SIG-M5 (cell line): ENCODE measurements around the gene SYNGR1.
A peak's percentile ranks its signal among the peaks of the same experiment; 100 is the strongest.

Experiments used
- DNase-seq: peaks from one replicate; lab custom pipeline; 2025; lab: John Stamatoyannopoulos, UW

Gene SYNGR1, protein sequence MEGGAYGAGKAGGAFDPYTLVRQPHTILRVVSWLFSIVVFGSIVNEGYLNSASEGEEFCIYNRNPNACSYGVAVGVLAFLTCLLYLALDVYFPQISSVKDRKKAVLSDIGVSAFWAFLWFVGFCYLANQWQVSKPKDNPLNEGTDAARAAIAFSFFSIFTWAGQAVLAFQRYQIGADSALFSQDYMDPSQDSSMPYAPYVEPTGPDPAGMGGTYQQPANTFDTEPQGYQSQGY

DNA sequence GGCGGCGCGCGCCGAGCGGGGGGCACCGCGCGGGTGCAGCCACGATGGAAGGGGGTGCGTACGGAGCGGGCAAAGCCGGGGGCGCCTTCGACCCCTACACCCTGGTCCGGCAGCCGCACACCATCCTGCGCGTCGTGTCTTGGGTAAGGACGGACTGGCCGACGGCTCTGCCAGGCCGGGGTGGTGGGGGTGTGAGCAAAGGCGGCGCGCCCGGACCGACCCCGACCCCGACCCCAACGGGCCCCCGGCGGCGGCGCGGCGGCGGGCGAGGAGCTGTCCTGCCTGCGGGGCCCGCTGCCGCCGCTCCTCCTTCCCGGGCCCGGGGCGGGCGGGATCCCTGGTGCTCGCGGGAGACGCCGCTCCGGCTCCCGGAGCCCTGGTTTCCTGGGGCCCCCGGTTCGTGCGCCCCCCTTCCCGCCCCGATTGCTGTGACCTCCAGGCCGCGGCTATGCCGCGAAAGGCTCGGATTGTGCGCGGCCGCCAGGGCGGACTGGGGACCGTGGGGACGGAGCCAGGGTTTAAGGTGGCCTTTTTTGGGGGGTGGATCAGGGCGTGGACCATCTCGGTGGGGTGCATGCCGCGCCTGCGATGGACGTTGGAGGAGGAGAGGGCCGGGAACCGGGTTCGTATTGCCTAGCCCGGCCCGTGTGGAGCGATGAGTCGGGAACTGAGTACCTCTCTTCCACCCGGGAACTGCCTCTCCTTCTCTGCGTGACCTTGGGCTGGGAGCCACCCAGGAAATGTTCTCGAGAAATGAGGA, at the start of gene SYNGR1:
Gene SYNGR1, plus strand, starts transcription at position 25 of the 760 bp plus-strand sequence. Its CDS starts 20 bp downstream, at position 45.
- no peak for DNase-seq

DNA sequence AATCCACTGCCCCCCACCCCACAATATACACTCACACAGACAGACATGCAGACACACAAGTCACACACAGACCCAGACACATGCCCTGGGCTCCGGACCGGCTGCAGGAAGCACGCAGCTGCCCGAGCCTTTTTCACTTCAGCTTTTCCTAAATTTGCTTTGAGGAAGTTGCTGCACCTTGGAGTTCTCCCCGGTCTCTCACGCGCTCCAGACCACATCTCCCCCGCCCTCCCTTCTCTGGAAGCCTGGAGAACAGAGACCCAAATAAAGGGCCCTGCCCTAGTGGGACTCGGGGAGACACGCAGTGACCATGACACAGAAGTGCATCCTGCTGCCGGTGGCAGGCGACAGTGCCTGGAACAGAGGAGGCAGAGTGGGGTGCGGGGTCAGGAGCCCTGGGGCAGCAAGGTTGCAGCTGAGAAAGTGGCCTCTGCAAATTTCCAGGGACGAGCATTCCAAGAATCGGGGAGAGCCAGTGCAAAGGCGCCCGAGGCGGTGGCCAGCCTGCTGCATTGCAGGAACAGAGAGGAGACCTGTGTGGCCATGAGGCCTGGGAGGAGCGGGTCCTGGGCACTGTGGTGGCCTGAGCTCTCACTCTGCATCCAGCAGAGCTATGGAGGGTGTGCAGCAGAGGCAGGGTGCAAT, 49.5 kb upstream of the SYNGR1 start:
- DNase-seq, result no peak

DNA sequence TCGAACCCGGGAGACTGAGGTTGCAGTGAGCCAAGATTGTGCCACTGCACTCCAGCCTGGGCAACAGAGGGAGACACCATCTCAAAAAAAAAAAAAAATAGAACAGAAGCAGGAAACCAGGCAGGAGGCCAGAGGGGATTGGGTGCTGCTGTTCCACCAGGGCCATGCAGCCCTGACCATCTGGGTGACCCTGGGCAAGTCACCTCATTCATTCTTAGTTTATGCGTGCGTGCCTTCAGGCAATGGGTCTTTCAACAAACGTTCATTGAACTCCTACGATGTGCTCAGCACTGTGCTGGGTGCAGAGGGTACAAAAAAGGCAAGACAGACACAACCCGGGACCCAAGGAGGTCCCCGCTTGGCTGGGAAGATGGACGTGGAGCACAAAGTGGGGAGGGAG, 48.7 kb upstream of the SYNGR1 start:
- no peak for DNase-seq

DNA sequence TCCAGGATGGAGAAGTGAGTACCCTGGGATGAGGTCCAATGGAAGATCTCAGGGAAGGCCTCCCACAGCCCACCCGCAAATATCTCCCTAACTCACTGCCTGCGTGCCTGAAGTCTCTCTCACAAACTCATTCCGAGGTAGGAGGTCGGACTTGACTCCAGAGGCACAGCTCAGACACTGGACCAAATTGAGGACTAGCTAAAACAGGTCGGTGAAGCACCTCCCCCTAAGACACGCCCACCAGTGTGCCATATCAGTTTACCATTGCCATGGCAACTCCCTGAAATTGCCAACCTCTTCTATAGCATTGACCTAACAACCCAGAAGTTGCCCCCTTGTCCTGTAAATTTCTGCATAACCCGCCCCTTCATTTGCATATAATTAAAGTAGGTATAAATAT, 47.9 kb upstream of the SYNGR1 start:
- DNase-seq, result no peak

DNA sequence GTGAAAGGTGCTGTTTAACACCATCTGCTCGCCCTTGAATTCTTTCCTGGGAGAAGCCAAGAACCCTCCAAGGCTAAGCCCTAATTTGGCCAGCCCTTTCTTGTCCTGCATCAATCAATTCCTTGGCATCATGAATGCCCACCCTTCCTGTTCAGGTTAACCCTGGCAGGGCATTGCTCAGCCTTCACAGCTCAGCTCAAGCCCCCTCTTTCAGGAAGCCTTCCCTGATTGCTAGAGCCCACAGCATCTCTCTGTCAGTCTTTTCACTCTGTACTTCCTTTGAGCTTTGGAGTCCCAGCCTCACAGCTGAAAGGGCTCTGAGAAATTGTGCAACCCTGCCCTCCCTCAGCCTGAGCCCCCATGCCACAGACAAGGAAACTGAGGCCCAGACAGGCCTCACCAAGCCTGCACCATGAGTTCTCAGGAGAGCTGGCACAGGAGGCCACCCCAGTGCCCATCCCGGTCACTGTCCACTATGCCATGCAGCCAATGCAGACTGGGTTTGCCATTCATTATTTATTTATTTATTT, 47.3 kb upstream of the SYNGR1 start:
- DNase-seq, result no peak

DNA sequence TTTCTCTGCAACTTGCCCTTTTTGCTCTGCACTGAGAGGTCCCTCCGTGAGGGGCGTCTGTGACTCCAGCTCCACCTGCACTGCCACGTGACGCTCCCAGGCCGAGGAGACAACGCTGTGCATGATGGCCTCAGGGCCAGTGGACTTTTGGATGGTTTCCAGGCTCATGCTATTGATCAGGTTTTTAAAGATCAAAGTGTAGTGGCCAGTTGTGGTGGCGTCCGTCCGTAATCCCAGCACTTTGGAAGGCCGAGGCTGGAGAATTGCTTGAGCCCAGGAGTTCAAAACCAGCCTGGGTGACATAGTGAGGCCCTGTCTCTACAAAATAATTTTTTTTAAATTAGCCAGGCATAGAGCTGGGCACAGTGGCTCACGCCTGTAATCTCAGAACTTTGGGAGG, 46.4 kb upstream of the SYNGR1 start:
- DNase-seq, result no peak

DNA sequence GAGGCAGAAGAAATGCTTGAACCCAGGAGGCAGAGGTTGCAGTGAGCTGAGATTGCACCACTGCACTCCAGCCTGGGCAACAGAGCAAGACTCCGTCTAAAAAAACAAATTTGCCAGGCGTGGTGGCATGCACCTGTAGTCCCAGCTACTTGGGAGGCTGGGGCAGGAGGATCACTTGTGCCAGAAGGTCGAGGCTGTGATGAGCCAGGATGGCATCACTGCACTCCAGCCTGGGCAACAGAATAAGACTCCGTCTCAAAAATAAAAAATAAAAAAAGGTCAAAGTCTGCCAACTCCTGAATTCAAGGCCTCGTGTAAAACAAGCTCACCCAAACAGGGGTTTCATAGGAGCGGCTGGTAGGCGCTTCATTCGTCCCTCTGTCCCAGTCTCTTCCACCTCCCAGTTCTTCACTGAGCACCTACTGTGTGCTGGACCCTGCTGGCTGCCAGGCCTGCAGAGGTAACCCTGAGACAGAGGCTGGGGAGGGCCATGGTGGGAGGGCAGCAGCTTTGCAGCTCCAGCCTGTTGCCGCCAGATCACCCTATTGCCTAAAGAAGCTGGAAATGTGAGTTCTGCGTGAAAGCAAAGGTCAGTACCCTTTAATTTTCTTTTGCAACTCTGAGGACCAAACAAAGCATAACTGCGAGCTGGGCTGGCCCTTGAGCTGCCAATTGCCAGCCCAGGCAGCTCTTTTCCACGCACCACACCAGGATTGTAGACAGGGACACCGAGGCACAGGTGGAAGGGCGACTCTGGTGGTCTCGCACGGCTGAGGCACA, 45.7 kb upstream of the SYNGR1 start:
- no peak for DNase-seq

DNA sequence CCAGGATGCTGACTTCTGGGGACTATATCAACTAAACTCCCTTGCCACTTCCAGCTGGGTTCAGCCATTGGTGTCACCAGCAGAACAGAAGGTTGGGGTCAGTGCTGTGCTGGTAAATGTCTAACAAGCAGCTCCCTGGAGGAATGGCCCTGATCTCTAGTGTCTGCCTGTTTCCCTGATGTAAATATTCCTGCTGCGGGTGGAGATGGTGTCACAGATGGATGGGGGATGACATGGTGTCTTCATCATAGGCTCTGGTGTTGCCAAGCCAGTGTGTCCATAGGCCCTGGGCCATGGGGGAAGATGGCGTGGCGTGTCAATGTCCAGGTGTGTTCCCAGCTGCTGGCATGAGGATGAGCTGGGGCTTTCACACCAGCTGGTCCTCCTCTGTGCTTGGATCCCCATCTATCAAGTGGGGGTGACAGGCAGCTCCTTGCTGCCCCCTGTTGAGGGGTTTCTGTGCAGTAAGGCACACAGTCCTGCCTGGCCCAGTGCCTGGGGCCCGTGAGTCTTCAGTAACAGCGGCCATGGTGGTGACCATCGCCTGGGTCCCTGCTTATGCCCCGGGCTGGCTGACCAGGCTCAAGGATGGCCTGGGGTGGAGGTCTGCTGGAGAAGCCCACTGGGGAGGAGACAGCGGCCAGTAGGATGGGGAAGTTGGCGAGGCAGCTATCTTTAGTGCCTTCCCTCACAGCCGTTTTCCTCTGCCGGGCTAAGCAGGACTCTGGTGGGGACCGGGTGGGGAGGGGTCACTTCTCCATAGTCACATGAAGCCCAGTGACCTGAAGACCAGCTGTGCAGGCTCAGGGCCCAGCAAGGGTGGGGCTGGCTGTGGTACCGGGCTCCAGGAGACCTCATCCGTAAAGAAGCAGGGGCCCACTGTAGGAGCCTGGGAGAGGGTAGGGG, 43.1 kb upstream of the SYNGR1 start:
- no peak for DNase-seq

DNA sequence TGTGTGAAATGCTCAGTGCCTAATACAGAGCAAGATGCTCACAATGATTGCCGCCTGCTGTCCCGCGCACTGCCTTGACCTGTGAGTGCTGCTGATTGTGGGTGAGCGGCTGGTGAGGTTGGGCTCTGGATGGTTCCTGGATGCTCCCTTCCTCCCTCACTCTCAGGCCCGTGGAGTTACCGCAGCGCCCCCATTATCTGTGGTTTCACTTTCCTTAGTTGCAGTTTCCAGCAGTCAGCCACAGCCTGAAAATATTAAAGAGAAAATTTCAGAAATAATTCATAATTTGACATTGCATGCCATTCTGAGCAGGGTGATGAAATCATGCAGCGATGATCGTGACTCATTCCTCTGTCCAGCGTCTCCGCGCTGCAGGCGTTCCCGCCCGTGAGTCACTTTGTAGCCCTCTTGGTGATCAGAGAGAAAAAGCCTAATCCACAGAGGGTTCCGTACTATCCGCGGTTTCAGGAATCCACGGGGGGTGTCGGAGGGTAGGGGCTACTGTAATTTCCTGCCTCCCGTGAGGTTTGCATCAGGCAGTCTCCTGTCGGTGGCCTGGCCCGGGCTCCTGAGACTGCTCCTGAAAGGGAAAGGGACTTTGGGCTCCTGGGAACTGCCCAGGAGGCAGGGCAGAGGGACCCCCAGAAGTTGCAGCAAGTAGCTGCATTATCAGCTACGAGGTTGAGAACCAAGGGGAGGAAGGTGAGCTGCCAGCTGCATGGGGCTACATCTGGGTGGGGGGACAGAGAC, 41.0 kb upstream of the SYNGR1 start:
- no peak for DNase-seq

DNA sequence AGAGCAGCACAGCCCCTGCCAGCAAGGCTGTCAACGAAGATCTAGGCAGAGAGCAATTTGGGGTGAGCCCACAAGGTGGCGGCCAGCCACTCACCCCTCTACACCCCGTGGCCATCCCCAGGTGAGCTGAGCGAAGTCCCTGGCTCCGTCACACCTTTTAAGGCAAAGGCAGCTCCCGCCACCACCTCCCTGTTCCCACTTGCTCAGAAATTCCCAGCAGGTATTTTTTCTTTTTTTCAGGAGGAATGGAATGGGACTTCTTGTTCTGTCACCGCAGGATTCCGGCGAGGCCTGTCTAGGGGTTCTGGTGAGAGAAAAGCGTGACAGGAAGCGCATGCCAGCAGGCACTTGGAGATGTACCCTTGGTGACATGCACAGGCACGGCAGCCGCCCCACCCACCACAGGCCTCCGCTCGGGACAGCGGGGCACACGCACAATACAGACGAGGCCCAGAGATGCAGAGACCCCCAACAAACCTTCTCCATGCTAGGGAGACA, 40.4 kb upstream of the SYNGR1 start:
- no peak for DNase-seq

DNA sequence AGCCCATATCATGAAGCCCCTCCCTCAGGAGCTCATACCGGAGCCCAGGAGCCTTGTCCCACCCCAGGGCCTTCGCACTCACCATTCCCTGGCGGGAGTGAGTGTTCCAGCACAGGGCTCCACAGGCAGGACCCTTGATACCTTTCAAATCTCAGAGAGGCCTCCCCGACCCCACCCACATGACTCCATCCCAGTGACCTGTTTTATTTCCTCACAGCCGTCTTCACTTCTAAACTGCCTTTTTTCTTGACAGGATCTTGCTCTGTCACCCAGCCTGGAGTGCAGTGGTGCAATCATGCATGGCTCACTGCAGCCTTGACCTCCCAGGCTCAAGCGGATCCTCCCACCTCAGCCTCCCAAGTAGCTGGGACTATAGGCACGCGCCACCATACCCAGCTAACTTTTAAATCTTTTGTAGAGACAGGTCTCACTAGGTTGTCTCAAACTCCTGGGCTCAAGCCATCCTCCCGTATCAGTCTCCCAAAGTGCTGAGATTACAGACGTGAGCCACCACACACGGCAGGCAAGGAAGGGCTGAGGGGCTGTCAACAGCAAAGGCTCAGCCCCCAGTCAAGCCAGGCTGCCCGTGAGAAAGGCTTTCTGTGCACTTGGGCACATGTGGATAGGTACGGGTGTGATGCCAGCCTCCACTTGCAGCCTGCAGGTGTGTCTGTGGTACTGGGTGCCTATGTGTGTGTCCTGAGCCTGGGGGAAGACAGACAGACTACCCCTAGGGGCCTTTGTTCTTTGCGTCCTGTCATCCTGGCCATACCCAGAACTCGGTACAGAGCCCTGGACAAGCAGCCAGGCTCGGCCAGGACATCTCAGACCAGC, 39.7 kb upstream of the SYNGR1 start:
- DNase-seq, result no peak

DNA sequence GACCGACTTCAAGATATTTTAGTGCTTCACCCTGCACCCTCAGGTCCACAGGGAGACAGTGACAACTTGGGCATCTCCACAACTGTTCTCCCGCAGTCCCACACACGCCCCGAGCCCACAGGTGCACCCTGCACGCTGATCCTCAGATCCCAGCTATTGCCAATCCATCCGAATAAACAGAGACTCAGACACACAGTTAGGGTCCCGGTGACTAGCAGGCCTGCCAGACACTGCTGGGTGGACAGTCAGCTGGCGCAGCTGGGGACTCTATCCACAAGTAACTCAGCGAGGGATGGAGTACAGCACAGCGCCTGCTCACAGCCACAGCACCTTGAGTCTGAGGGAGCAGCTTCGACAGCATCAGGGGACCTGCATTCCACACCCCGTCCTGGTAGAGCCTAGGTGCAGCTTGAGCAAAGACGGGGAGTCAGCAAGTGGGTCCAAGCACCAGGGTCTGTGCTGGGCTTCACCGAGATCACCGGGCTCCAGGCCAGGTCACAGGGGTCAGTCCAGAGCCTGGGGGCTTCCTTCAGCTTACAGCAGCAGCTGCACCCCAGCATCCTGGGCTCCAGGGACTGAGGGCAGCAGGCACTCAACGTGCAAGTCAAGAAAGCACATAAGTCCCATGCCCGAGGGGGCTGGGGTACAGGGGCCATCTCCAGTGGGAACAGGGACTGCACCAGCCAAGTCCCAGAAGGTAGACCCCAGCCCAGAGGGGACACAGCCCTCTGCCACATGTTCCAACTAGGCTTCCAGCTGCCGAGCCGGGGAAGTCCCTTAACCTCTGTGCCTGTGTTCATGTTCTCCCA, 38.0 kb upstream of the SYNGR1 start:
- no peak for DNase-seq

DNA sequence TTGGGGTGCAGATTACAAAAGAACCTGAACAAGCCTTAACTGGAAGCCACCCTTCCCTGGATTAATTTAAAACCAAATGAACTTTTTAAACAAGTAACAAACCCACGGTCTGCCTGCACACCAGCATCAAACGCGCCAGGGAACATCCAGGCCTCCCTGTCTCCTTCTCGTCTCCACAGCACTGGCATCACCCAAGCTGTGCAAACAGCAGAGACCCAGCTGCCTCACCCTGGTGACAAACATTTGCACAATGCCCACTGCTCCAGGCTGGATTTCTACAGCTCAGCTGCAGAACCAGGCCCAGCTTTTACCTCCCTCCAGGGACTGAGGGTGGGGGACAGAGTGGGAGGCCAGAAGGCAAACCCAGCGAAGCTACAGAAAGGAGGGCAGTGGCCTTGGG, 37.4 kb upstream of the SYNGR1 start:
- no peak for DNase-seq

DNA sequence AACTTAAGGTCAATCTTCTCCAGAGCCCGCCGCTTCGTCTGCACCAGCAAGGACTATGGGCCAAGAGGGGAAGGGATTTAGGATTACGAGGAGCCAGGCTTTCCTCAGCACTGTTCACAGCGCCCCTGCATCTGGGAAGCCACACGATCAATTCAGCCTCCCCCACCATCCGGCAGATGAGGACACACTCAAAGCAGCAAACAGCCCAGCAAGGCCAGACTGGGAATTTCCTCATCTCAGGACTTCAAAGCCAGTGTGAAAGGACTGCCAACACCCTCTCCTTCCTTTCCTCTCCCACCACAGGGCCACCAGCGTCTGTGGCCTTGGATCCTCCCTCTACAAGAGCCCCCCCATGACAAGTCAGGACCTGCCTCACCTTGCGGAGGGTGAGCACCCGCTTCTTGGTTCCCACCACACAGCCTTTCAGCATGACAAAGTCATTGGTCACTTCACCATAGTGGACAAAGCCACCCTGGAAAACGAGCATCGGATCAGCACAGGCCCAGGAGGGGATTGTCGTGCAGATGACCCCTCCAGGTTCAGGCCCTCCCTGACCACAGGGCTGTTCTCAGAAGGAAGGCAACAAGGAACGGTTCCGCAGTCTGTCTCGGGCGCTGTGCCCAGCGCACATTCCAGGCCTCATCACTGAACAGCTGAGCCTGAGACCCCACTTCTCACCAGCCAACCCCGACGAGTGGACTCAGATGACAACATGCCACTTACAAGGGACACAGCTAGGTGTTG, 36.4 kb upstream of the SYNGR1 start:
- DNase-seq, result no peak

DNA sequence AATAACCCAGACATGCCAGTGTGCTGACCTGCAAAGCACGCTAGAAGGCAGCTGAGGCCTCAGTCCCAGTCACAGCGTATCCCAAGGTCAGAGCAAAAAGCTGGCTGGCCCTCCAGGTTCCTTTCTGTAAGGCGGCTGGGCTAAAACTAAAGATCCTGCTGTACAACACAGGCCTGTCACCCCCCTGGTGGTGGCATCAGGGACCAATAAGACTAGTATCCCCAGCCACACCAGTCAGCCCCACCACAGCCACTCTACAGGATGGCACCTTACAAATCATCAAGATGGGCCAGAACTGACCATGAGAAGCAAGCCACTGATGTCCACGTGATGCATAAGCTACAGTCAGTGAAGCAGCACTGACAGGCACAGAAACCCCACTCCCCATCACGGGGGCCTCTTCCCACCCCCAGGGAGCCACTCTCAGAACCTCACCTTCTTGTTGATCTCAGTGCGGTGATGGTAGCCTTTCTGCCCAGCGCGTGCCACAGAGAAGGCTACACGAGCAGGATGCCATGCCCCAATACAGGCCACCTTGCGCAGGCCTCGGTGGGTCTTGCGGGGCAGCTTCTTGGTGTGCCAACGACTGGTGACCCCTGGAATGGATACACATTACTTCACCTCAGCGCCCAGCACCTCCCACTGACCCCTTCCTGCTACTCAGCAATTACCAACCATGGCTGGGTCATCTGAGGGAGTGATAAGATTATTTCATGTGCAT, 35.4 kb upstream of the SYNGR1 start:
- DNase-seq, result no peak

DNA sequence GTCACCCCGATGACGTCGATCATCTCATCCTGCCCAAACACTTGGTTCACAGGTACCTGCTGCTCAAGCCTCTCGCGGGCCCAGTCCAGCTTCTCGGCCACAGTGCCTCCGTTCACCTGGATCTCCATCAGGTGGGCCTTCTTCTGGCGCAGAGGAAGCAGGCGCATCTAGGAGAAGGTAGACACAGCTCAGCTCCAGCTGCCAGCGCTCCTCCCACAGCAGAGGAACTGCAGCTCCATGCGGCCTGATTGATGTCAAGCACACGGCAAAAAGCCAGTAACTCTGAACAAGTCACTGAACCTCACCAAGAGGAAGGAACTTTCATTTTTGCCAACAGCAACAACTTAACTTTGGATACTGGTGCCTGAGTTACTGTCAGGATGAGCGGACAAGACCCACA, 34.4 kb upstream of the SYNGR1 start:
- no peak for DNase-seq

DNA sequence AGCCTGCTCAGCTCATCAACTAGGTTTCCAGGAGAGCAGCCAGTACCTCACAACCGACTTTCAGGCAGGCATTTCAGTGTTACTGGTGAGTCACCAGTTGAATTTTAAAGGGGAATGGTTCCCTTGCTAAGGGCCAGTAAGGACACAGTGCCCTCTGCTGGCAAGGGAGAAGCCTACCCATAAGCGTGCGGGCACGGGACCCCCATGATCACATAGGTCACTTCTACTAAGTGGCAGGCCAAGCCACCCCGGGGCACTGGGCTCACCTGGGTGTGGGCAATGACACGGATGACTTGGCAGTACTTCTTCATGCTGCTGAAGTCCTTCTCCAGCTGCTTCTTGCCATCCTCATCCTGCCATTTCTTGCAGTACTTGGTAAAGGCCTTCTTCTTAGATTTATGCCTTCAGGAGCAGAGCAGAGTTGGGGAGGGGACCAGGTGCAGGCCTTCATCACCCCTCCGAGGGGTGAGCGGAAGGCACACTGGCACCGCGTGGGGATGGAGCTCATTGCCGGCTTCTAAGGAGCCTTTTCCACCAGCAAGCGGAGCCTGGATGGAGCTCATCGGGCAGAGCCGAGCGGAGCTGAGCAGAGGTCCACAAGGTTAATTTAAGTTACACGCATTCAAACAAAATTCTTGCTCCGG, 33.2 kb upstream of the SYNGR1 start:
- DNase-seq, result peak; percentile 34
